OCI-LY7 (cell line): ENCODE results near the gene INPP5A.
"Not testable (repeated sequence)": the region's sequence is repeated elsewhere in the genome, so short reads cannot be mapped to it uniquely, and the experiment has no call there.

Experiments used
- CTCF ChIP-seq: fragments of 200-600 bp; sonication (generic); conservative IDR thresholded peaks from 2 replicates; pipeline ENCODE4 v1.5.1; 2014; ENCODE audit warnings: mild to moderate bottlenecking, antibody characterized with exemption, low read length, moderate library complexity, mixed read lengths
- EZH2phosphoT487 ChIP-seq: fragments of 200-600 bp; sonication (generic); IDR thresholded peaks from 2 replicates; pipeline ENCODE4 v1.6.1; 2018; ENCODE audit warnings: low read depth, borderline replicate concordance, mild to moderate bottlenecking, mixed run types, antibody characterized with exemption, low read length, moderate library complexity, mixed read lengths

DNA sequence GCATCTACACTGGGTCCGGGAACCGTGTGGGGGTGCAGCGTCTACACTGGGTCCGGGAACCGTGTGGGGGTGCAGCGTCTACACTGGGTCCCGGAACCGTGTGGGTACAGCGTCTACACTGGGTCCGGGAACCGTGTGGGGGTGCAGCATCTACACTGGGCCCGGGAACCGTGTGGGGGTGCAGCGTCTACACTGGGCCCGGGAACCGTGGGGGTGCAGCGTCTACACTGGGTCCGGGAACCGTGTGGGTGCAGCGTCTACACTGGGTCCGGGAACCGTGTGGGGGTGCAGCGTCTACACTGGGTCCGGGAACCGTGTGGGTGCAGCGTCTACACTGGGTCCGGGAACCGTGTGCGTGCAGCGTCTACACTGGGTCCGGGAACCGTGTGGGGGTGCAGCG, 254.5 kb downstream of the INPP5A start:
- TF ChIP-seq CTCF, EZH2phosphoT487: not testable (repeated sequence)
